MM.1S (cell line): Measurements from ENCODE around the gene GLB1L3.

Source experiments
- EZH2 ChIP-seq: fragments of 300-600 bp; sonication (generic); optimal IDR thresholded peaks from 2 replicates; pipeline ENCODE3; 2017; ENCODE audit warnings: low read depth, mild to moderate bottlenecking, antibody characterized with exemption, low read length, mixed read lengths
- EZH2phosphoT487 ChIP-seq: fragments of 300-600 bp; sonication (generic); IDR thresholded peaks from 2 replicates; pipeline ENCODE4 v1.6.1; 2018; ENCODE audit warnings: antibody characterized with exemption, low read length
- TF ChIP-seq, protein P1 (sequence below): fragments of 300-600 bp; sonication (generic); IDR thresholded peaks from 2 replicates; pipeline ENCODE4 v1.5.1; 2016; ENCODE audit warnings: antibody characterized with exemption, low read length, mixed read lengths

- TF ChIP-seq, protein P1, sequence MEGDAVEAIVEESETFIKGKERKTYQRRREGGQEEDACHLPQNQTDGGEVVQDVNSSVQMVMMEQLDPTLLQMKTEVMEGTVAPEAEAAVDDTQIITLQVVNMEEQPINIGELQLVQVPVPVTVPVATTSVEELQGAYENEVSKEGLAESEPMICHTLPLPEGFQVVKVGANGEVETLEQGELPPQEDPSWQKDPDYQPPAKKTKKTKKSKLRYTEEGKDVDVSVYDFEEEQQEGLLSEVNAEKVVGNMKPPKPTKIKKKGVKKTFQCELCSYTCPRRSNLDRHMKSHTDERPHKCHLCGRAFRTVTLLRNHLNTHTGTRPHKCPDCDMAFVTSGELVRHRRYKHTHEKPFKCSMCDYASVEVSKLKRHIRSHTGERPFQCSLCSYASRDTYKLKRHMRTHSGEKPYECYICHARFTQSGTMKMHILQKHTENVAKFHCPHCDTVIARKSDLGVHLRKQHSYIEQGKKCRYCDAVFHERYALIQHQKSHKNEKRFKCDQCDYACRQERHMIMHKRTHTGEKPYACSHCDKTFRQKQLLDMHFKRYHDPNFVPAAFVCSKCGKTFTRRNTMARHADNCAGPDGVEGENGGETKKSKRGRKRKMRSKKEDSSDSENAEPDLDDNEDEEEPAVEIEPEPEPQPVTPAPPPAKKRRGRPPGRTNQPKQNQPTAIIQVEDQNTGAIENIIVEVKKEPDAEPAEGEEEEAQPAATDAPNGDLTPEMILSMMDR, result no peak
- TF ChIP-seq EZH2phosphoT487, result no peak
- TF ChIP-seq EZH2, result no peak
Observed at GRCh38 chr11:134361661-134362060, 85.5 kb downstream of the GLB1L3 start.
